HG03439 (cell line): Measurements from ENCODE around the gene FARP1.
"Not testable (repeated sequence)": the region's sequence is repeated elsewhere in the genome, so short reads cannot be mapped to it uniquely, and the experiment has no call there.

ENCODE experiments used
- ATAC-seq: cut with Tn5 transposase; IDR thresholded peaks from one replicate; pipeline ENCODE4 v1.9.1; 2021; ENCODE audit warnings: mild to moderate bottlenecking, moderate library complexity; ENCODE audit not compliant: unreplicated experiment

The FARP1 gene

DNA sequence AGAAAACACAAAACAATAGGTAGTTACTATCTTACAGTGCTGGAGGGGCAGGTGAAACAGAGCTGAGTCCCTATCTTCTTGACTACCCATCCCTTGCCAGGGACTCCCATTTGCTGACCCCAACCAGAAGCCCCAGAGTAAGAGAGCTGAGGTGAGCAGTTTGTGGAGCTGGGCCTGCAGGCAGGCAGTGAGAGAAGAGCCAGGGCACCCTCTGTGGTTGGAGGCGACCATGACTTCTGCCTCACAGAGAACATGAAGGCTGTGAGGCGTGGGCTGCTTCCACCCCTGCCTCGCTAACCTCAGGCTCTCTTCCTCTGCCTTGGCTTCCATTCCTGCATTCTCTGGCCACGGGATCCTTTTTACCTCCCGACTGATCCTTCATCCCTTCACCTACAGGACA lies 81.7 kb downstream of the FARP1 start:
- no peak for ATAC-seq

DNA sequence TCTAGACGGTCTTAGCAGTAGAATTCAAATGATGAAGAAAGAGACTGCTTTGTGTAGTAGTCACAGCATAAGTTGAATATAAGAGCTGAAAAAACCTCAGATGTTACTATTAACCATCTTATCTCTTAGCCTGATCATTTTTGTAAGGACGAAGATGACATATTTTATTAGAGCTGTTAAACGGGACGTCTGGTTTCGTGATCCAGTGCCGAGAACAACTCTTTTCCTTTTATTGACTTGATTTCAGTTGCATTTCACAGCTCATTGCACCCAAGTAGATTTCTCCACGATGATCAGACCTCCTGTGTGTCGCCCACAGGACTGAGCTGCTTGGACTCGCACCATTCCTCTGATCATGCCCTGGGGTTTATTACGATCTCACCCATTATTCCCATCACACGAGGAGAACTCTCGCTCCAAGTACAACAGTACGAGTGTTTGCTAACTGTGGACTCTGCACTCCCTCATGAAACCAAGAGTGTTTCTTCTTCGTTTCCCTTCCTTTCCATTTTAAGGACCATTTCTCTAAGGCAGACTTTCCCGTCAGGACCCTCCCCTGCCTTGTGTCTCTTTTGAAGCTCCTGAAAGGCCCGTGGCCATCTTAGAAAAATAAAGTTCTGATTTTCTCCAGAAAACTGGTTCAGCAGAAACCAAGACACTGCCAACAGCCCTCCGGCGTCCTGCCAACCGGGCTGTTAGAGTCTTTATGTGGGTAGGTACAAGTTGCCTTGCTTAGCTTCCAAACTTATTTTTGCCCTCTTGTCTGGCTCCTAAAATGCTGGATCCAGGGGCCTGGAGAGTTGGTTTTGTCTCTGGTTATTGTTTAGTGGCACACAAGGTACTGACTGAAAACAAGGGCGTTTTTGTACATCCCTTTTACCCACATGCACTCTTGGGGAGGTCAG lies 82.4 kb downstream of the FARP1 start:
- no peak for ATAC-seq

DNA sequence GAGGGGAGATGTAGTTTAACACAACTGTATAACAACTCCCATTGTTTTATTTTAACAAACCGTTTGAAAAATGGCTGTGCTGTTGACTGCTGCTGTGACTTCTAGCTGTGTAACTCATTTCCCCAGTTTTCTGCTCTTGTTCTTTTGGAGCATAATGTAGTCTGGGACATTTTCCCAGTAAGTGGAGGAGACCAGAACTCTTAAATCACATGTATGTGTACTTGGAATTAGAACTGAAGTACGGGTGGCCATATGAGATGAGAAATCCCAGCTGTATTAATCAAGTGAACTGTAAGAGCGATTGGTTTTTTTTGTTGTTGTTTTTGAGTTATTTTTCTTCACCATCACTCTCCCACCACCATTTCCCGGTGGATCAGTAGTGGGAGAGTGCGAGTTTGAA lies 83.6 kb downstream of the FARP1 start:
- ATAC-seq: no peak

DNA sequence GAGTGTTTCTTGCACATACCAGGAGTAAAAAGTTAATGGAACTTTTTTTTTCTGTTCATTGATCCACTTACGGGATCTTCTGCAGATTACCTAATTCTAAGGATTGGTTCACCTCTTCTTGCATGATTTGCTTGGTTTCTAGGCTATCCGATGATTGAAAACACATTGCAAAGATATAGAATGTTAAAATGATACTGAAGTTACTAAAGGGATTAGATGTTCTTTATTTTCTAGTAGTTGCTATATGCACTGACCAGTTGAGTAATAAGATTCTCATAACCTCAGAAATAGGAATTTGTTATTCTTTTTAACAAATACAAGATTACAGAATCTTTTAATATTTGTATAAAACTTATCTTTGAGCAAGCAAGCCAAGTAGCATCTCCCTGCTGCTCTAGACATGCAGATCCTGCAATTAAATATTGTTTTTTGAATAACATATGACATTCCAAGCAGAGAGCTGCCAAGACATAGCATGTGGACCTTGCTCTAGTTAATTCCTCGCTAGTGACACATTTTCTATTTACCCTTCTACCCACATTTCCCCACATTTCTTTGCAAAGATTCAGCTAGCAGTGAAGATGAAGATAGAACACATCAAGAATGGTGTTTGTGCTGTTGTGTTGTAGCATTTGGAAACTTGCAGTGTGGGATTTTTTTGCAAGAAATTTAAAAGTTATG lies 85.9 kb downstream of the FARP1 start:
- no peak for ATAC-seq

DNA sequence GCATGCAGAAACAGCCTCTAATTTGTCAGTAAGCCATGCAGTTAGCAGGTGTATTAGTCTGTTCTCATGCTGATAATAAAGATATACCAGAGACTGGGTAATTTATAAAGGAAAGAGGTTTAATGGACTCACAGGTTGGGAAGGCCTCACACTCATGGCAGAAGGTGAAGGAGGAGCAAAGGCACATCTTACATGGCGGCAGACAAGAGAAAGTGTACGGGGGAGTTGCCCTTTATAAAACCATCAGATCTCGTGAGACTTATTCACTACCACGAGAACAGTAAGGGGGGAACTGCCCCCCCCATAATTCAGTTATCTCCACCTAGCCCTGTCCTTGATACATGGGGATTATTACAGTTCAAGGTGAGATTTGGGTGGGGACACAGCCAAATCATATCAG lies 87.9 kb downstream of the FARP1 start:
- ATAC-seq: not testable (repeated sequence)

DNA sequence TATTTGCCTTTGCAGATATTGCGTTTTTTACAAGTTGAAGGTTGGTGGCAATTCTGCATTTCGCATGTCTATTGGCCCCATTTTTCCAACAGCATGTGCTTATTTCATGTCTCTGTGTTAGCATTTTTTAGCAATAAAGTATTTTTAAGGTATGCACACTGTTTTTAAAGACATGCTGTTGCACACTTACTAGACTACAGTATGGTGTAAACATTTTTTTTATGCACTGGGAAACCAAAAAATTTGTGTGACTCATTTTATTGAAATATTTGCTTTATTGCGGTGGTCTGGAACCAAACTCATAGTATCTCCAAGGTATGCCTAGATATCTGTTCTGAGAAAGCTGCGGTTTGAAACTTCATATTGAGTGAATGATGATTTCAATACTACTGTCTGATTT lies 89.6 kb downstream of the FARP1 start:
- no peak for ATAC-seq

DNA sequence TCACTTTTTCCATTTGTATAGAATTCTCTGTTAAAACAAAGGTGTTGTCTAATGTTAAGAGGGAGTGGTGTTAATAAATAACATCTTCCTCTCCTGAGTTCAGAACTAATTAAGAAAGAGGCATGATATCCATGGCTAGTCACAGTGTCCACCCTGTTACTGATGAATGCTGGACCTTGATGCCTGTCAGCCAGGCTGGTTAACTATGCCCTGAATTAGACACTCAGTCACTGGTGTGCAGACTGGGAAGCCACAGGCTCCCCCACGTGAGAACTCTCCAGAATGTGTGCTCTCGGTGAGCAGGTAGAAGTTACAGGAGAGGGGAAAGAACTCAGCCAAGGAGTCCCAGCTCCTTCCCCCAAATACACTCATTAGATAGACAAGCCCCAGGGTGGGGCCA lies 90.2 kb downstream of the FARP1 start:
- ATAC-seq: no peak

DNA sequence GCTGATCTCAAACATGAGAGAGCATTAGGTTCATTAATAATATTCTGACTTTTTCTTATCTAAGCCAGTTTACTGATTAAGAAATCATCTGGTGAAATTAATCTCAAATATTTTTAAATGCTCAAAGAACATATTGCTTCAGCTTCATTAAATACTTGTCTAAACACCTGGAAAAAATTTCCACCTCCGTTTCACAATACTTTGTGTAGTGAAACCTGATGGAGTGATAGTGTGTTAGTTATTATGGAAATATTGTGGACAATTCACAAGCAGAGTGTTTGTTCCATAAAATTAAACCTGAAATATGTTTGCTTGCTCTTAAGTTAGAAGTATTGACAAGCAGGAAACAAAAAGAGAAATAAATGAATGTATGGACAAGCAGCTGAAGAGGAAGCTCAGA lies 91.5 kb downstream of the FARP1 start:
- no peak for ATAC-seq

DNA sequence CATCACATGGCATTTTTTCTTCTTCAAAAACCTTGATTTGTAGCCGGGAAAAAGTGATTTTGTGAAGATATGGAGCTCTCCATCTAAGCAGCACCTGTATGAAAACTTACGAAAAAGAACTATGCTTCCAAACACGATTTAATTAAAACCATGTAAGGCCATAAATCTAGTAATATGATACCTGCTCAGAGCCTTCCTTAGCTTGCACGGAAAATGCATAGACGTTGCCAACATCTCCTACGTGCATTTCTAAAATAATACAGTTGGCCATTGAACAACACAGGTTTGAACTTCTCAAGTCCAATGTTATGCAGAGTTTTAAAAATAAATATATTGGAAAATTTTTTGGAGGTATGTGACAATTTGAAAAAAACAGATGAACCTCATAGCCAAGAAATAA lies 93.3 kb downstream of the FARP1 start:
- no peak for ATAC-seq

DNA sequence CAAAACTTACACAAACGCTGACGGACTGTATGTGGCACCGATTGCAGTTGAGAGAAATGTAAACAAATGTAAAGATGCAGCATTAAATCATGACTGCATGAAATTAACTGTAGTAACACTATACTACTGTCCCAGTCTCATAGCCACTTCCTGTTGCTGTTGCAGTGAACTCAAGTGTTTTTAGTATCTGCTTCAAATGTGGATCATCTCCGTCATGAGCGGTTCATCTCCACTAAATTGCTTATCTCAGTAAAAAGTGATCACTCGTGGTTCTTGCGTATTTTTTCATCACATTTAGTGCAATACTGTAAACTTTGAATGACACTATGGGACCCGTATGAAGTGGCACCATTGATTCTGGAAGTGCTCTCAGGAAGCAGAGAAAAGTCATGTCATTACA lies 94.4 kb downstream of the FARP1 start:
- ATAC-seq: no peak

DNA sequence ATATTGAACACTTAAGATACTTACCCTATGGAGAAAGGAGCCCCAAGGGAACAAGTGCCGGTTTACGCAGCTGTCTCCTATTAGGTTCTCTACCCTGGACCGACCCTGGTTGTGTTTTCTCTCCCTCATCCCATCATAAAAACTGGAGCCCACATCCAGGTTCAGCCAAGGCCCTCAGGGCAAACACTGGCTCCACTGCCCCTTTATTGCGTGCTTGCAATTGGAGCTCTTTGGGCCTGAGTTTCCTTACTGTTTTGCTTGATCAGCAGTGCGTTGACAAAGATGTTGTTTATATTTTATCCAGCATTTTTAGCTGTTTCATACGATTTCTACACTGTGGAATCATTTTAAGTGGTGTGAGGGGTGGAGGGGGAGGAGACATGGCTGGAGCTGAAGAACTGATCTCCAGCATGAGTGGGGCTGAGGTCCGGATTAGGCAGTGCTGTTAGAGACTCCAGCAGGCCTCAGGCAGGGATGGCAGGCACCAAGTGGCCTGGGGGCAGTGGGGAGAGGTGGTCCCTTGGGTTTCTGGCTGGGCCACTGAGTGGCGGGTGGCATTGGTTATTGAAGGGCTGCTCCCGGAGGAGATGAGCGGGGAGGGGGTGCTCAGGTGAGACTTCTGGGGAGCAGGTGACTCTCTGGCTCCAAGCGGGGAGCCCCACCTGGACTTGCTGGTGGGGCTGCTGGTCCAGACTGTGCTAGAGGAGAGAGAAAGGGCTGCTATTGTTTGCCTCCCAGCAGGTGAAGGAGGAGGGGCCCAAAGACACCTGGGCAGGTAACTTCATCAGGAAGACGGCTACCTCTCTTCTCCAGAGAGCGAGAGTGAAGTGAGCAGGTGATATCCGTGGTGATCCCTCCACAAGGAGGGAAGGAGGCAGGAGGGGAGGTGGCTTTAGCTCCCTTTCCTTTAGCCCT lies 96.5 kb downstream of the FARP1 start:
- no peak for ATAC-seq

DNA sequence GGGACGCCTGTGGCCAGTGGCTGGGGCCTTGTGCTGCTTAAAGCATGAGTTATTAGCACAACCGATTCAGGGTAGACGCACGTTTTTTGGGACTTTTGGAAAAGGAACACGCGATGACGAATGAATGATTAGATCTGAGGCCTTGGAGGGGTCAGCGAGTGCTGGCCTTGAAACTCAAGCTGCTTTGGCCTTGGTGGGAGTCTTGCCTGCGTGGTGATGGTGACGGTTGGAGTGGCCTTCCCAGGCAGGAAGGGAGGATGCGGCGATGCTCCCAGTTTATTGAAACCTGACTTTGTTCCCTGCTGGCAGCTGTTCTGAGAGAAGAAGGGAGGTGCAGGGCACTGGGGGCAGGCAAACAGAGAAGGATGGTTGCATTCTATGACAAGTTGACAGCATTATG lies 97.2 kb downstream of the FARP1 start:
- no peak for ATAC-seq

DNA sequence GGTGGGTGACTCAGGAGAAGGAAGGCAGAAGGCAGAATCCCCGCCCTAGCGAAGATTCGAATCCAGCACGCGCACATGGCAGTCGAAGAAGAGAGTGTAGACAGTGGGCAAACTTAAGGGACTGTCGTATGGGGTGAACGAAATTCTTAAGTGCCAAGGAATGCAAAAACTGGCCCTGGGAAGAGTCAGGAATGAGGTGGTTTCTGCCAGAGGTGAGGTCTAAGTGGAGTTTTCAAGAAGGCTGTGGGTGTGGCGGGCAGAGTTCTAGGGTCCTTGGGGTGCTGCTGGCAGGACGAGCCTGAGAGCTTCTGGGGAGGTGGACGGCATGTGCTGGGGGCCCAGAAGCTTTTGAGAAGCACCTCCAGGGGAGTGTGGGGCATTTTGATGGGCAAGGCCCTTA lies 98.1 kb downstream of the FARP1 start:
- no peak for ATAC-seq

DNA sequence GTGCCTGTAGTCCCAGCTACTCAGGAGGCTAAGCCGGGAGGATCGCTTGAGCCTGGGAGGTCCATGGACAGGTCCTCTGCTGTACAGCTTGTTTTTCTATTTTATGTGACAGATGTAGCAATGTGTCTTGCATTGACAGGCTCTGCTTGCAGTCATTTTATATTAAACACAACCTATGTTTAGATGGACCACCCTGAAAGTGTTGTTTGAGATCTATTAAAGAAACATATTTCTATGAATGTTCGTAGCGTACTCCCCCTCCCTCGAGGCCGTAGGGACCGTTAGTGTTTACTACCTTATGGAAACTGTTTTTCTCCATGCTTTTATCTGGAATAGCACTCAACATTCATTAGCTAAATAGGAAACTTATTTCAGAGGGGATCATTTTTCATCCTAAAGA lies 99.1 kb downstream of the FARP1 start:
- ATAC-seq: no peak

DNA sequence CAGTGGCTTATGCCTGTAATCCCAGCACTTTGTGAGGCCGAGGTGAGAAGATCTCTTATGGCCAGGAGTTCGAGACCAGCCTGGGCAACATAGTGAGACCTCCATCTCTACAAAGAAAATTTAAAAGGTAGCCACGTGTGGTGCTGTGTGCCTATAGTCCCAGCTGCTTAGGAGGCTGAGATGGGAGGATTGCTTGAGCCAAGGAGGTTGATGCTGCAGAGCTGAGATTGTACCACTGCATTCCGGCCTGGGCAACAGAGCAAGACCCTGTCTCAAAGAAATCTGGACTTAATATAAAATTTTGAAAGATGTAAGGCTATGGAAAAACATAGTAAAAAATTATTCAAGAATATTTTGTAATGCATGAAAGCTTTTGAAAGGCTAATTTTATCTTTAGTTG lies 99.5 kb downstream of the FARP1 start:
- ATAC-seq: no peak

DNA sequence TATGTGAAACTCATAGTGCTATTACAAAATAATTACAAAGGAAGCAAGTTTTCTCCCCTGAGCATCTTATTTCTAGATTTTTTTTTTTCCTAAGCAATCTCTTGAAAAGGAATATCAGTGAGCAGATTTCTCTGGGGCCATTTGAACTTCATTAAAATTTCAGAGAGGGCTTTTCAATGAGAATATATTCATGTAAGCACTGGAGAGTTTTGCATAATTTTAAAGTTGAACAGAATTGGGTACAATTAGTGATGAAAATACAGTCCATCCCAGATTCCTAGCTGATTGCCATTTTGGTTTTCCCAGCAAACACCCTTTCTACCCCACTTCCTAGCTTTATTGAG lies 101.0 kb downstream of the FARP1 start:
- ATAC-seq: no peak

DNA sequence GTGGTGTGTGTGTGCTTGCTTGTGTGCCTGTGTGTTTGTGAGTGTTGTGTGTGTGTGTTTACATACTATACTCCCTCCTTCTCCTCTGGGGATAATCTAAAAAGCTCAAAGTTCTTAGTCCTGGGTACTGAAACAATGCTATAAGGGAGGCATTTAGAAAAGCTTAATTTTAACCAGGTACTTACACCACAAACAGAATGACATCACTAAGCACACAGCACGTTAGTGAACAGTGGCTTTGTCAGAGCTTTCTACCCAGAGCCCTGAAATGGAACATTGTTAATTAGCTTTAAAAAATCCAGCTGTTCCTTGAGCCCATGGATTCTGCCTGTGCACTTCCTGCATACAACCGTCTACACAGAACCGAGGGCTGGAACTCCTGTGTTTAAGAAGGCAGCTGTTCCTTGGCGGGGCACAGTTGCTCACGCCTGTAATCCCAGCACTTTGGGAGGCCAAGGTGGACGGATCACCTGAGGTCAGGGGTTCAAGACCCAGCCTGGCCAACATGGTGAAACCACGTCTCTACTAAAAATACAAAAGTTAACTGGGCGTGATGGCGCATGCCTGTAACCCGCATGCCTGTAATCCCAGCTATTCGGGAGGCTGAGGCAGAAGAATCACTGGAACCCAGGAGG lies 103.8 kb downstream of the FARP1 start:
- no peak for ATAC-seq

DNA sequence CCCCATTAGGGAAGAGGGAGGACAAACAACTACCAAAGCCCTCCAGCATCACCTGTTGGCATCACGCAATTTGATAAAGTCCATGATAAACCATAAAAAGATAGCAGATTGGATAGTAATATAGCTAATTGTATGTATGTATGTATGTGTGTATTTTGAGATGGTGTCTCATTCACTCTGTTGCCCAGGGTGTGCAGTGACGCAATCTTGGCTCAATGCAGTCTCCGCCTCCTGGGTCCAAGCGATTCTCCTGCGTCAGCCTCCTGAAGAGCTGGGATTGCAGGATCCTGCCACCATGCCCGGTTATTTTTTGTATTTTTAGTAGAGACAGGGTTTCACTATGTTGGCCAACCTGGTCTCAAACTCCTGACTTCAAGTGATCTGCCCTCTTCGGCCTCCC lies 108.8 kb downstream of the FARP1 start:
- no peak for ATAC-seq

DNA sequence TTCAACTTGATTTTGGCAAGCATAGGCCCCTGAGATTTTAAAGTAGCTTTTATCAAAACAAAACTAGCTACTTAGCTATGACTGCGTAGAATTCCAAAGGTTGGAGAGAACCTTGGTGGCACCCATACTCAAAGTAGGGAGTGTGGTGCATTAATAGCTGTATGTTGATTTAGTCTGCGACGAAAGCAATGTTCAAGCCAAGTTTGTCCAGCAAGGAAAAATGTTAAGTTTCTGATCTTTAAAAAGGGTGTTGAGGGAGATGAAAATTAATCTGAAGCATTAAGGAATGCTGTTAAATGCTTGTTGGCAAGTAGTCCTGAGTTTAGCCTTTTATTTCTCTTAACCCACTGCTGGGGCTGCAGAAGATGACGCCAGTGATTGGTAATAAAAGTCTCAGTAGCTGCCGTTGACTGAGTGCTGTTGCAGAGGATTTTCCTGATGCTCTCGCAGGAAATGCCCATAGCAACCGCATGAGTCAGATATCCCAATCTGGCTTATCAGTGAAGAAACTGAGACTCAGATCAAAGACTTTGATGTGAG lies 110.1 kb downstream of the FARP1 start:
- no peak for ATAC-seq

DNA sequence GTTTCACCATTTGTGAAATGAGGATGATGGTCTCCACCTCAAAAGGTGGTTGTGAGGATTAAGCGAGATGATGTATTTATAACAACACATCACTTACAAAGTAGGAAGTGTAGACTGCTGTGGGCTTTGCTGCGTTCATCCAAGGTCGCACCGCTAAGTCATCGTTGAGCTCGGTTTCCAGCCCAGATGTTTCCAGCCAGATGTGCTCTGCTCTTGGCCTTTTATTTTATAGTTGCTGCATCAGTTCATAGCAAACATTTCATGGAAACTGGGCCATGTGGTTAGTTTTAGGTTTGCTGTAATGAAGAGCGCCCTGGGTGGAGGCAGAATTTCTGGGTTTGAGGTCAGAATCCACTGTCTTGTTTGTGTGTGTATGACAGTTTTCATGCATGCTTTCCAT lies 110.6 kb downstream of the FARP1 start:
- no peak for ATAC-seq

DNA sequence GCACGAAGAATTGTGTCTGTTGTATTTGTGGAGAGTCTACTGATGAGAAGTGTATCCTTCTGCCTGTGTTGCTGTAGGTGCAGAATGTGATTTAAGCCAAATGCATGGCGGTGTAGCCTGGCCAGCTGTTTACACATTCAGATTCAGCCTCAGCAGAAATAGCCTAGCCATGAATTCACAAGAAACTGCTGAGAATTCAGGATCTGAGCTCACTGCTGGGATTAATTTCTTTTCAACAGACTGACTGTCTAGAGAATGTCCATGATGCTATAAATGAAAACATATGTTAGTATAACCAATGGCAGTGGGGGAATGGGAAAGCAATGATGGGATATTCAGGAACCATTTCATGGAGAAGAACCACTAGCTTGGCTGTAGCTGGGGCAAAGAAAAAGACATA lies 111.6 kb downstream of the FARP1 start:
- ATAC-seq: no peak
